Stimulated activated CD4-positive, alpha-beta T cell treated with anti-CD3 and anti-CD28 coated beads, Interleukin-15, amount 100 ng/mL, for 1 hour (primary cell): ENCODE results near the gene CDON.
A peak's percentile ranks its signal among the peaks of the same experiment; 100 is the strongest.

Experiments
- DNase-seq, 2 donors: peaks; one replicate each; pipeline ENCODE4 v3.0.0-alpha.2; 2020; ENCODE audit warnings: low read depth in 1 of 2, low spot score in 1 of 2

CDON gene

DNA sequence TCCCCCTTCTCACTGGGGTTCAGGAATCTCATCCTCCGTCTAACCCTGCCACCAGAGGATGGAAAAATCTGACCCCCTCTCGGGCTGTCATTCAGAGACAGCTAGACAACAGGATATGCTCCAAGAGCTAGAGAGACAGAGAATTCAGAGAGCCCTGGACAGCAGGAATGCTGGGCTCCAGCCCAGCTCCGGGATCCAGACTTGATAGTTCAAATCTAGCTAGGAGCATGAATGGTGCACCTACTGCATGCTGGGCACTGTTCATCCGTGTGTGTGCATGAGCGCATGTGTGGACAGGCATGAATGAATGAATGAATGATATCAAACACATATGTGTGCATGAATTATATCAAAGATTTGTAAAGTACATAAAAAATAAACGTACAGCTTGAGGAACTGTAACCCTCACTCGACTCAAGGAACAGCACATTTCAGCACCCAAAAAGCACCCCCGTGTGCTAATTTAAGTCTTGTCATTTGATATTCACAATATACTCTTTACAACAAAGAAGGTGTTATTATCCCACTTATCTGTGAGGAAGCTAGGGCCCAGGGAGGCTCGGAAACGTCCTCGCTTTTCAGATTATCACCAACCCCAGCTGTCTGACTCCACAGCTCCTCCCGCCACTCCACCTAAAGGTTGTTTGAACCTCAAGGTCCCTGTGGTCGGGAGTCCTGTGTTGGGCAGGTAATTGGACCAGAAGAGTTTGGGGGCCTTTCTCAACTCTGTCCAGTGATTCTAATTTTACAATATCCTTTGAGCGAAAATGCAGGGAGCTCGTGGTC, 117.5 kb downstream of the CDON start:
- DNase-seq, result no peak

DNA sequence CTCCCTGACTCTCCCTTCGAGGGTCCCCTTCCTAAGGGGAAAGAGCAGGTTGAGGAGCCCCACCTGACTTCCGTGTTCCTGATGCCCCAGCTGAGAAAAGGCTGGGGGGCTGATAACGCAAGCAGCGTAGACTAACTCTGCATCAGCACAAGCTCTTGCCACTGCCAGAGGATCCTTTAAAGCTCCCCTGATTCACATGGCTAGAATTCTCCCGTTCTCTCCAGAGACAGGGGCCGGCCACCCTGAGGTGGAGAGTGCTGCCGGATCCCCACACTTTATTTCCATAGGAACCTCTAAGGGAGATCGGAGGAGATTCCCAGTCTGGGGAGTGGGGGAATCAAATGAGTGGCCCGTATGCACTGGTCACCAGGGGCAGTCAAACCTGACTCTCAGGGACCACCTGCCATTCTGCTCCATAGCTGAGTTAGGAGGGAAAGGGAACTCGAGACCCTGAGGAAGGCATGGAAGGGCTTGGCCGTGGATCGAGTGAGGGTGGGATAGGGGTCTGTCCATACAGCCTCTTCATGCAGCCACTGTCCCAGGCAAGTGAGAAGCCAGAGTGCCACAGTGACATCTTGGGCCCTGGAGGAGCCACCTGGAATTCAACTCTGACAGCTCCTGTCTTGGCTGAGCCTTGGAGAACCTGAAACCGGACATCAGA, 118.2 kb downstream of the CDON start:
- DNase-seq, result no peak

DNA sequence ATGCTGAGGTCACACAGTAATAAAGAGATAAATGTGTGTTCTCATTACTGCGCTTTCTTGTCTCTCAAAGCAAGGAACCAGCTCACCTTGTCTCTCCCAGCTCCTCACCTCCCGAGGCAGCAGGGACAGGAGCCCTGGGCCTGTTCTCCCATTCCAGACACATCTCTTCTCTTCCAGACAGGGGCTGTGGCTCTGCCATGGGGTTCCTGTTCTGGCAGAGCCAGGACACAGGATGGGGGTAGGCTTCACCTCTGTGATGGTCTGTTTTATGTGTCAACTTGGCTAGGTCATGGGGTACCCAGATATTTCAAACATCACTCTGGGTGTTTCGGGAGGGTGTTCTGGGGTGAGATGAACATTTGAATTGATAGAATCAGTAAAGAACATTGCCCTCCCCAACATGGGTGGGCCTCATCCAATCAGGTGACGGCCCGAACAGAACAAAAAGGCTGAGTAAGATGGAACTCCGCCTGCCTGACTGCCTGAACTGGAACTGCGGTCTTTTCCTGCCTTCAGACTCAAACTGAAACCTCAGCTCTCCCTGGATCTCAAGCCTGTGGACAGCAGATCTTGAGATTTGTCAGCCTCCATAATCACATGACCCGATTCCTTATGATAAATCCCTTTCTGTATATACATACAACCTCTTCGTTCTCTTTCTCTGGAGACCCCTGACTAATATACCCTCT, 118.9 kb downstream of the CDON start:
- DNase-seq, result no peak

DNA sequence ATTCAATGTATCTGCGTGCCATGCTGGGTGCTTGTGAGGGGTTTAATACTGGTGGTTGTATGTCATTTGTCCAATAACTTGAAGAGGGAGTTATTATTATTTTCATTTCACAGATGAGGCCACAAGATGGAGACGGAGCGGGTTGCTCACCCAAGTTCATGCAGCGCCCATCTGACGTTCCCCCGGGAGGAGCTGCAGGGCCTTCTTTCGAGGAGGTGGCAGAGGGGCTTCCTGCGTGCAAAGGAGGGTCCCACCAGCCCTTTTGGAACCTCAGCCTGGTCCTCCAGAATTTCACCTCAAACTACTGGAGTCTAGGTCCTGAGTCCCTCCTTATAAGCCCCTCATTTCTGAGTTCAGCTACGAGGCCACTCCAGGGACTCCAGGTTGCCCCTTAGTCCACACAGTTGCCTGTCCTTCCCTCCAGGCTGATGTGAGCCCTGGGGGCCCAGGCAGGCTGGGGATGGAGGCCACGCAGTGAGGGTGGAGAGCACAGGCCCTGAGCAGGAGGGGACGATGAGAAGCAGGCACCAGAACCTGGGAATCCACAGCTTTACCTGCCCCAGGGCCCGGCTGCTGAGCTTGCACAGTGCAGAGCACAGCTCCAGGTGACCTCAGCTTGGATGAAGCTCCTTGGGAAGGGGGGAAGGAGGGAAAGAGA, 119.8 kb downstream of the CDON start:
- no peak for DNase-seq

DNA sequence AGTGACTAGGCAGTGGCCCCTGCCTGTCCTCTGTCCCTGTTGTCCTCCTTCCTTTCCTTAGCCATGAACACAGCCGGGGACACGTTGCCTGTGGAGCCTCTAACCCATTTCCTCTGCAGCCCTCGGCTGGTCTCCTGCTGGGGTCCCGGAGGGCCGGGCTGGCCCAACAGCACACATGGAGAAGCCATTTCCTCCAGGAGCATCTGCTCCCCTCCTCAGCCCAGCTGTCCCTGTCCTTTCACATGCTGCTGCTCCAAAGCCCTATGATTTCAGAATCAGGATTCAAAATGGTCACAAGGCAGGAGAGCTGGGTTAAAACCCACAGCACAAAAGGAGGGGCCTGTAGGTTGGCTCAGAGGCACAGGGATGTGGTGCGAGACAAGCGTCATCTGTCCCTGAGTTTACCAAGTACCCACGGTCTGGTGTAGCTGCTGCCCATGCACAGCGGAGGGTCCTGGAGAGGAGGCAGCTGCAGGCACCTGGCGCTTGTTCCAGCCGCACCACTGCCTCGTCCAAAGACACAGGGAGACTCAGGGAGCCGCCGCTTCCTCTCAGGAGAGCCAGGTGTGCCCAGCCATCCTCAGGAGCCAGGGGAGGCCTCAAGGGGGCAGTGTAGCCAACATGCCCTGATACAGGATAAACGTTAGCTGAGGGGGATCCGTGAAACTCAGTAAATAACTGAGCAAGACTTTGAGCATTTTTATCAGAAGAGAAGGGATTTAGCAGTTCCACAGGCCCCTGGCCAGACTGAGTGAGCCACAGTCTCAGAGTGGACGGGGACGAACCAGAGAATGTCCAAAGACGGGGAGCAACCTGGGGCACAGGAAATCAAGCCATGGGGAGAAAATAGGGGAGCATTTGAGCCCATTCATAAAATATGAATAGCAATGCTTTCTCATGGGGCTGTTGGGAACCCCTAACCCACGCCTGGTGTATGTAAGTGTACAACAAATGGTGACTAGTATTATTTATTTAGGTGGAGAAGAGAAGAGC, 120.8 kb downstream of the CDON start:
- DNase-seq, result peak; percentile 7 to 35

DNA sequence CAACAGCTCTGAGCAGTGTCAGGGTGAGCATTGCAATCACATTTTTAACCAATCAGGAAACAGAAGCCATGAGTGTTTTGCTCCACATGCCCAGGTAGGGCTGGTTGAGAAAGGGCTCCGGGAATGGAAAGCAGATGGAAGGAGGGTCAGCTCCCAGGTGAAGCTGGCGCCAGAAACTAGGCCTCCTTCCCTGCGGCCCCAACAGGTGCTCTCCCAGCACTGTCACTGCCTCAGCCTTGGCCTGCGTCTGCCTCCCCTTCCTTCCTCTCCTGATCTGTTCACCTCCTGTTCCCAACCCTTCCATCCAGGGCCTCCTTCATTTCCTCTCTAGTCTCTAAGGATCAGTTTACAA, 121.4 kb downstream of the CDON start:
- DNase-seq, result no peak

DNA sequence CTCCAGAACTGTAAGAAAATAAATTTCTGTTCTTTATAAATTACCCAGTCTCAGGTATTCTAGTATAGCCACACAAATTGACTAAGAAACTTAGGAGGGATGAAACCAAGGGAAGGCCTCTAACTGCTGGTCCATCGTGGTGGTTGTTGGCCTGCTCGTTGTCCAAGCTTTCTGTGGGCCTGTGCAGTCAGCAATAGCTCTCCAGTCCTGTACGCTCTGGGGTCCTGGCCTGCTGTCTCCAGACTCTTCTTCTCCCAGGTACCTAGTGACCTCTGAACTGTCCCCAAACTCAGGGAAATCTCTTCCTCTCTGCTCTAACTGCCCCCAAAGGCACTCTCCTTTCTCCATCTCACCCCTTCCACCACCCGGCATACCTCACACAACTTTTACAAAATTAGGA, 122.5 kb downstream of the CDON start:
- no peak for DNase-seq

DNA sequence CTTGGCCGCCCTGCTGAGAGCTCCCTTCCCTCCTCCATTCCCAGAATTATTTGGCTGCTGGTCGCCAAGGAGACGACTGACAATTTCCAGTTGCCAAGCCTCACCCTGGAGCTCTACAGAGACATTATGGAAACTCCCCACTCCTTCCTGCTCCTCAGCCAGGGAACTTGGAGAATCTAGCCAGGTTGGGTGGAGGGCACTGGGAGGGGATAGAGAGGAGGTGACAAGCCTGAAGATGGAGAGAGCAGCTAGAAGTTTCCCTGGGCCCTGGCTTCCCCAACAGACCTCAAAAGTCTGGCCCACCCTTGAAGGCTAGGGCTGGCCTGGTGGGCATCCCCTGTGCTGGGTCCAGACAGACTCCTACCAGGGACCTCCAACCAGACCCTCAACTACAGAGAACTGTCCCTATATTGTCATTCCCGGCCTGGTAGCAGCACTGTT, 123.6 kb downstream of the CDON start:
- DNase-seq, result no peak

DNA sequence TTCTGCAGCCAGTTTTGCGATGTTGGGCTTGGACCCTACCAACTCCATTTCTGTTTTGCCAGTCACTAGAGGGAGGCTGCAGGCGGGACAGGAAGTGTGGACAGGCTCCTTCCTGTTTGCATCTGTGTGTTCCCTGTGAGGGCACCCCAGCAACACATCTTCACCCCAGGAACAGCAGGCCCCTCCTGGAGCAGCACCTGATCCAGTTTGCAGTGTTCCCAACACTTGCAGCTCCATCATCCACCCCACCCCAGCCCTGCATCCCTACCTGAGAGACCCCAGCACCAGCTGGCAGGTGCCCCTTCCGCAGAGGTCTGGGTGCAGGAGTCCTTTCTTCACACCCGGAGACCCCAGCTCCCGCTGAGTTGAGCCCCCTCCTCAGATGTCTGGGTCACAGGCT, 124.2 kb downstream of the CDON start:
- no peak for DNase-seq

DNA sequence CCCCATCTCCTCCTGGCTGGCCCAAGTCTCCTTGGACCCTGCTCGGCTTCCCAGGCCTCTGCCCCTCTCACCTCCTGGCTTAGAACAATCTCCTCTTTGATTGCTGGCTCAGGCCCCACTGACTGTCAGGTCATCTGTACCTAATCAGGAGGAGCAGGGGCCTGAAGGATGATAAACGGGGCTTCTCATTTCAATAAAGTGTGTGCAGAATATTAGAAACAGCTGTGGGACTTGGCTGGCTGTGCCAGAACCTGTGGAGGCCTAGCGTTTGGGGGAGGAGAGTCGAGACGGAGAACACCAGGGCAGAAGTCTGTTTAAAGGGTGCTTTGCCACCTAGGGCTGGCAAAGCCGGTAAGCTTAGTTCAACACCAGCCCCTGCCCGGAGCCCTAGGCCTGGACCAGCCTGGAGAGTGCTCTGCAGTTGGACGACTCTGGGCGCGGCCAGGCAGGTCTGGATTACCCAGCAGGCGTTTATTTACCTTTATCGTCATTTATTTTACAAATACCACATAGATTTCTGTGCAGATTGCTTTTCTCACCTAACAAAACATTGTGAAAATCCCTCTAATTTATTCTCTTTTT, 127.0 kb downstream of the CDON start:
- no peak for DNase-seq

DNA sequence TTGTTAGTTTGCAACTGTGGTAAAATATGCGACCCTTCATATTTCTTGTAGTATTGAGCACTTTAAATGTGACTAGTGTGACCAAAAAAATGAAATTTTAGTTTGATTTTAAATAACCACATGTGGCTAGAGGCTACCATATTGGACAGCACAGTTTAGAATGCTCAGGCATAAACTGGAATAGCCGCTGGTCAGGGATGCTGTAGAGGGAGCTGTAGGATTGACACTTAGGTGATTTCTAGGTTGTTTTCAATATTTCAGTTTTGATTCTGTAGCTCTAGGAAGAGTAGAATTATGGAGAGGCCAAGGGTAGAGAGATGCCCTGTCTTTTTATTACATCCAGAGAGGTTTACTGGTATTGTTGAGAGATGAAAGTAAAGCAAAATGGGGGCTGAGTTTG, 127.6 kb downstream of the CDON start:
- DNase-seq, result no peak

DNA sequence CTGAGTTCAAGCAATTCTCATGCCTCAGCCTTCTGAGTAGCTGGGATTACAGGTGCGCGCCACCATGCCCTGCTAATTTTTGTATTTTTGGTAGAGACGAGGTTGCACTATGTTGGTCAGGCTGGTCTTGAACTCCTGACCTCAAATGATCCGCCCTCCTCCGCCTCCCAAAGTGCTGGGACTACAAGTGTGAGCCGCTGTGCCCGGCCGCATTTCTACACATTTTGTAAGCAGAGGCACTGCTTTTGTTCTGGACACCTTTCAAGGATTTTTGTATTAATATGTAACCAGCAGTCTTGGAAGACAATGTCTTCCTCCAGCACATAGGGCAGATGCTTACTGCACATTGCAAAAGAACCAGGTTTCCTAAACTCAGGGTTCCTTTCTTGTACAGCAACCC, 128.2 kb downstream of the CDON start:
- no peak for DNase-seq

DNA sequence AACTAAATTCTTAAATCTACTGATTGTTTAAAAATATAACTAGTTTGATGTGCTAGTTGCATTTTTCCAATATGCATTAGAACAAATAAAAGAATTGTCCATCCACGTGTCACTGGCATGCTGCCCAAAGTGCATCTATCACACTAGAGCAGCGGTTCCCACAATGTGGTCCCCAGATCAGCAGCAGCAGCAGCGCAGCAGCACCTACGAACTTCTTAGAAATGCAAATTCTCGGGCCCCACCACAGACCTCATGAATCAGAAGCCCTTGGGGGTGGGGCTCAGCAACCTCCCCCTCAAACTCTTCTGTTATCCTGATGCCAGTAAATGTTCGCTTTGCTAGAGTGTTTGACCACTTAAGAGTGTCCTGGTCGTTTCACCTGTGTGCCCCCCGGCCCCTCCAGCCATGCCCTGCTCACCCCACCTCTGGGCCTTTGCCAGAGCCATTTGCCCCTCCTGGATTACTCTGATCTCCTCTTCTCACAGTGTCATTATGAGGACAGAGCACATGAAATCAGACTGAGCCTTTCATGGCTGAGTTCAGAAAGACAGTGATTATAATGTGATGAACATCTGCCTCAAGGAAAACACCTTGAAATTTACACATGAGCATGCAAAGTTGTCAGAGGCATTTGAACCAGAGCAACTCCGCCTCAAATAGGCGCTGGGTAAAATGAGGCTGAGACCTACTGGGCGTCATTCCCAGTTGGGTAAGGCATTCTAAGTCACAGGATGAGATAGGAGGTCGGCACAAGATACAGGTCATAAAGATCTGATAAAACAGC, 129.4 kb downstream of the CDON start:
- DNase-seq, result no peak

DNA sequence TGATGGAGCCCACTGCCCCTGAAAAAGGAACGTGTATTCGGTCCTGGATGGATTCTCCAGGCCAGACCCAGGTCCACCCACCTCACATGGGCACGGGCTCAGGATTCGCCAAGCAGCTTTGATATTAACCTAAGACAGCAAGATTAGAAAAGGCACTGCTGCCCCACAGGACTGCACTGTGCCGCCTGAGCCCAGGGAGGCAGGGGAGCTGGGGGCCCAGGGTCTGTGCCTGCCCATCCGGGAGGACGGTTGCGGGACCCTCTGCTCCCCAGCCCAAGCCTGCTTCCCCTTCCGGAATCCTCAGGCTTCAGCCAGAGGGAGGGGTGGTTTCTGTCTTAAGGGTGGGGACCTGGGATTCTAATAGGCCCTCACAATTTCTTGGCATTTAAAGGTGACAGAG, 130.4 kb downstream of the CDON start:
- DNase-seq, result no peak

DNA sequence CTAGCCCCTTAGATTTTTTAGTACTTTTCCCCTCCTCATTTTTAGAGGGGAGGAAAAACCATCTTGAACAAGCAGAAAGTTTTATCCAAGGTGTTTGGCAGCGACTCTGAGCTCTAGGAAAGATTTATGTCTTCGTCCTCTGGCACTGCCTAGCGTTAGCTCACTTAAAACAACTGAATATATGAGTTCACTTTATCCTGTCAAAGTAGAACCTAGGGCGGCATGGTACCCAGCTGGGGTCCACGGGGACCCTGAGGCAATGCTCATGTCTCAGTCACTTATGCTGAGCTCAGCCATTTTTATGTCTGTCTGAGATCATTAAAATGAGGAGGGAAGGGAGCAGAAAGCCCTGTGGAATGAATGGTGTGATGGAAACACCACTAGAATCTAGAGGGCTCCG, 131.0 kb downstream of the CDON start:
- no peak for DNase-seq

DNA sequence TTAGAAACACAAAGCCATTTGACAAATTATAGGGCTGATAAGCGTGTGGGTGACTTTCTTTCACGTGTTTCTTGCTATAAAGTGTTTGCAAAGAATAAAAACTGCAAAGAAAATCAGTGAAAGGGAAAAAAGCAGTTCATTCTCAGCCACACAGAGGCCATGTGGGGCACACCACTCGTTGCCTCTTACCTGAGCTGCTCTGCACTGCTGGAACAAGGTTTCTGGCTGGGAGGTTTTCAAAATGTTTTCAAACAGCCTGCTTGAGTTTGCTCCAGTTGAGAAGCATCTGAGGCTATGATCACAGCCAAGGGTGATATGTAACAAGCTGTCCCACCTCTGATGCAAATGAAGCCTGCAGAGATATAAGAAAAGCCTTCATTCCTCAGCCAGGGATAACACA, 131.6 kb downstream of the CDON start:
- DNase-seq, result no peak

DNA sequence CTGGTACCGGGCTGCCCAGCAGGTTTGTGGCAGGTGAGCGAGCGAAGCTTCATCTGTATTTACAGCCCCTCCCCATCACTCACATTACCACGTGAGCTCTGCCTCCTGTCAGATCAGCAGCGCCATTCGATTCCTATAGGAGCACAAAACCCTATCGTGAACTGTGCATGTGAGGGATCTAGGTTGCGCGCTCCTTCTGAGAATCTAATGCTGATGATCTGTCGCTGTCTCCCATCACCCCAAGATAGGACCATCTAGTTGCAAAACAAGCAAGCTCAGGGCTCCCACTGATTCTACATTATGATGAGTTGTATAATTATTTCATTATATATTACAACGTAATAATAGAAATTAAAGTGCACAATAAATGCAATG, 132.6 kb downstream of the CDON start:
- no peak for DNase-seq

DNA sequence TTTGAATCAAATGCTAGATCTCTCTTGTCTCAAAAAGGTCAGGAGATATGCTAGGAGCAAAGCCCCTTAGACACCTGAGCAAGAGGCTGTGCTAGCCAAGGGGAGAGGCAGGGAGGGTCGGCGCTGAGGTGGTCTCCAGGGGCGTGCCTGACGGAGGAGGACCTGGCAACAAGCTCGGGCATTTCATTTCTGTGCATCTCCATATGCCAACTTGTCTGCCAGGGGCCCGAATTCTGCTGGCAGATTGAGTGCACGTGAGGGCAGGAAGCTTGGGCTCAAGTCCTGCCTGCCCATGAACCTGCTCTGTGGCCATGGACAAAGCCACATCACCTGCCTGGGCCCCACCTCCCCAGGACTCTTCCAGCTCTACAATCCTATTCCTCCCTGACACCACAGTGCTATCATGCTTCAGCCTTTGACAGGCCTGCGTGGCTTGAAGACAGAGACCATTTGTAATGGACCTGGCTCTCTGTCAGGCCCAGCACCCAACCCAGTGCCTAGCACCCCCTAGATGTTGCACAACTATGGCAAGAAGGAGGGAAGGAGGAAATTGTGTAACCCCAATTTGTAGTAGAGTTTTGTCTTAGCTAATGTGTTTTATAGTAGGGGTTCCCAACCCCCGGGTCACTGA, 133.1 kb downstream of the CDON start:
- no peak for DNase-seq

DNA sequence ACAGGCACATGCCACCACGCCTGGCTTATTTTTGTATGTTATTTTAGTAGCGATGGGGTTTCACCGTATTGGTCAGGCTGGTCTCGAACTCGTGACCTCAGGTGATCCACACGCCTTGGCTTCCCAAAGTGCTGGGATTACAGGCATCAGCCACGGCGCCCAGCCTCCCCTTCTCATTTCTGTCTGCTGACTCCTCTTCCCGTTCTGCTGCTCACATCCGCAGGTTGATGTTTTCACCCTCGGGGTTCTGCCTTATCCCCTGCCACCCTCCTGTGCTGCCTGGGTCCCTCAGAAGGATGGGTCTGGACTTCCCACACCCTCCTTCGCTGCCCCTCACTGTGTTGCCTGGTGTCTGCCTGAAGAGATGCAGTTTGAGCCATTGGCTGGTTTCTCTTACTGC, 136.0 kb downstream of the CDON start:
- DNase-seq, result no peak
